ENCODE data around the gene NLRP10.

NLRP10 gene

GRCh38 chr11:8008212-8008611 is 43.0 kb upstream of the NLRP10 start:
- H3K36me3 ChIP-seq, result no peaks in the 10 kb centered on the region
- H3K27ac ChIP-seq, result no peak overlapping the region
- peaks cover 0 to 4% of the 10 kb centered on the region in 2 experiments for H3K4me1 ChIP-seq (ENCODE audit: control insufficient read depth in 1 of 2, insufficient read depth in 1 of 2, low read depth in 1 of 2, low read length in 1 of 2)
- TF ChIP-seq CTCF (IDR thresholded peaks at IDR 0.05), result no peak
- H3K27me3 ChIP-seq, result peaks cover 26% of the 10 kb centered on the region
- H3K9me3 ChIP-seq, result no peaks in the 10 kb centered on the region
- no peak overlapping the region for H3K4me3 ChIP-seq (ENCODE audit: low read depth in 1 of 2, low read length in 1 of 2)

- Histone ChIP-seq H3K27me3 (peaks cover 8% of the 10 kb centered on the region), H3K4me1 (ENCODE audit: control insufficient read depth in 1 of 2, insufficient read depth in 1 of 2, low read depth in 1 of 2, low read length in 1 of 2) (peaks cover 0 to 4% of the 10 kb centered on the region in 2 experiments), H3K9me3 (no peaks in the 10 kb centered on the region), H3K27ac (no peak overlapping the region), H3K36me3 (no peaks in the 10 kb centered on the region), H3K4me3 (ENCODE audit: low read depth in 1 of 2, low read length in 1 of 2) (no peak overlapping the region)
- TF ChIP-seq CTCF (IDR thresholded peaks at IDR 0.05), result no peak
These were observed 41.2 kb upstream of the NLRP10 start for GRCh38 chr11:8006349-8006977.

GRCh38 chr11:8005556-8005955 is 40.3 kb upstream of the NLRP10 start:
- H3K27ac ChIP-seq, result no peak overlapping the region
- H3K9me3 ChIP-seq, result no peaks in the 10 kb centered on the region
- no peak overlapping the region for H3K4me3 ChIP-seq (ENCODE audit: low read depth in 1 of 2, low read length in 1 of 2)
- peaks cover 8% of the 10 kb centered on the region for H3K27me3 ChIP-seq
- H3K36me3 ChIP-seq, result no peaks in the 10 kb centered on the region
- no peak for TF ChIP-seq CTCF (IDR thresholded peaks at IDR 0.05)
- peaks cover 0 to 4% of the 10 kb centered on the region in 2 experiments for H3K4me1 ChIP-seq (ENCODE audit: control insufficient read depth in 1 of 2, insufficient read depth in 1 of 2, low read depth in 1 of 2, low read length in 1 of 2)

- Histone ChIP-seq H3K4me3 (ENCODE audit: low read depth in 1 of 2, low read length in 1 of 2) (no peak overlapping the region), H3K36me3 (peaks cover 9% of the 10 kb centered on the region), H3K27ac (no peak overlapping the region), H3K4me1 (ENCODE audit: control insufficient read depth in 1 of 2, insufficient read depth in 1 of 2, low read depth in 1 of 2, low read length in 1 of 2) (peaks cover 0 to 3% of the 10 kb centered on the region in 2 experiments), H3K9me3 (no peaks in the 10 kb centered on the region), H3K27me3 (peaks cover 8% of the 10 kb centered on the region)
- TF ChIP-seq CTCF (IDR thresholded peaks at IDR 0.05), result no peak
These were observed 38.8 kb upstream of the NLRP10 start for GRCh38 chr11:8004008-8004407.

GRCh38 chr11:8003187-8003586 is 37.9 kb upstream of the NLRP10 start:
- H3K27me3 ChIP-seq, result peaks cover 8% of the 10 kb centered on the region
- H3K9me3 ChIP-seq, result no peaks in the 10 kb centered on the region
- H3K27ac ChIP-seq, result no peak overlapping the region
- TF ChIP-seq CTCF (IDR thresholded peaks at IDR 0.05), result no peak
- H3K36me3 ChIP-seq, result peaks cover 18% of the 10 kb centered on the region
- H3K4me1 ChIP-seq (ENCODE audit: control insufficient read depth in 1 of 2, insufficient read depth in 1 of 2, low read depth in 1 of 2, low read length in 1 of 2), result no peaks in the 10 kb centered on the region
- no peak overlapping the region for H3K4me3 ChIP-seq (ENCODE audit: low read depth in 1 of 2, low read length in 1 of 2)
